ENCODE data around the gene DUSP7.

DUSP7 gene

GRCh38 chr3:52026041-52026440 is 30.3 kb downstream of the DUSP7 start:
- DNase-seq (ENCODE audit: low spot score), result no peak

GRCh38 chr3:52025453-52025852 is 30.9 kb downstream of the DUSP7 start:
- DNase-seq (ENCODE audit: low spot score), result no peak

GRCh38 chr3:52024765-52025452 is 31.5 kb downstream of the DUSP7 start:
- DNase-seq (ENCODE audit: low spot score), result no peak

- no peak for DNase-seq (ENCODE audit: low spot score)
Measured at GRCh38 chr3:52023860-52024764, 32.3 kb downstream of the DUSP7 start.

- no peak for DNase-seq (ENCODE audit: low spot score)
Measured at GRCh38 chr3:52023101-52023770, 33.1 kb downstream of the DUSP7 start.

GRCh38 chr3:52022323-52023100 is 33.9 kb downstream of the DUSP7 start:
- no peak for DNase-seq (ENCODE audit: low spot score)

- no peak for DNase-seq (ENCODE audit: low spot score)
Measured at GRCh38 chr3:52021489-52022268, 34.7 kb downstream of the DUSP7 start.

- no peak for DNase-seq (ENCODE audit: low spot score)
Measured at GRCh38 chr3:52020796-52021195, 35.6 kb downstream of the DUSP7 start.

GRCh38 chr3:52019352-52020080 is 36.9 kb downstream of the DUSP7 start:
- no peak for DNase-seq (ENCODE audit: low spot score)

- DNase-seq (ENCODE audit: low spot score), result no peak
Measured at GRCh38 chr3:52018319-52019000, 37.9 kb downstream of the DUSP7 start.

GRCh38 chr3:52017586-52017985 is 38.8 kb downstream of the DUSP7 start:
- no peak for DNase-seq (ENCODE audit: low spot score)

- no peak for DNase-seq (ENCODE audit: low spot score)
Measured at GRCh38 chr3:52015438-52016228, 40.7 kb downstream of the DUSP7 start.

GRCh38 chr3:52014613-52015012 is 41.8 kb downstream of the DUSP7 start:
- DNase-seq (ENCODE audit: low spot score), result no peak

- DNase-seq (ENCODE audit: low spot score), result no peak
Measured at GRCh38 chr3:52013802-52014598, 42.4 kb downstream of the DUSP7 start.

GRCh38 chr3:52012699-52013098 is 43.7 kb downstream of the DUSP7 start:
- no peak for DNase-seq (ENCODE audit: low spot score)

GRCh38 chr3:52010431-52010830 is 45.9 kb downstream of the DUSP7 start:
- no peak for DNase-seq (ENCODE audit: low spot score)

GRCh38 chr3:52007291-52007690 is 49.1 kb downstream of the DUSP7 start:
- DNase-seq (ENCODE audit: low spot score), result no peak

- no peak for DNase-seq (ENCODE audit: low spot score)
Measured at GRCh38 chr3:52006820-52007133, 49.6 kb downstream of the DUSP7 start.

Measured in kidney tubule cell (primary cell).